GM18520 (cell line): ENCODE data around the gene FEN1.

Experiments
- ATAC-seq: cut with Tn5 transposase; IDR thresholded peaks from one replicate; pipeline ENCODE4 v1.9.1; 2021; ENCODE audit not compliant: unreplicated experiment

FEN1 gene

GRCh38 chr11:61838921-61839320, 46.2 kb downstream of the FEN1 start:
- no peak for ATAC-seq

GRCh38 chr11:61839742-61840141, 47.0 kb downstream of the FEN1 start:
- ATAC-seq: no peak

GRCh38 chr11:61840371-61840770, 47.7 kb downstream of the FEN1 start:
- ATAC-seq: no peak

DNA sequence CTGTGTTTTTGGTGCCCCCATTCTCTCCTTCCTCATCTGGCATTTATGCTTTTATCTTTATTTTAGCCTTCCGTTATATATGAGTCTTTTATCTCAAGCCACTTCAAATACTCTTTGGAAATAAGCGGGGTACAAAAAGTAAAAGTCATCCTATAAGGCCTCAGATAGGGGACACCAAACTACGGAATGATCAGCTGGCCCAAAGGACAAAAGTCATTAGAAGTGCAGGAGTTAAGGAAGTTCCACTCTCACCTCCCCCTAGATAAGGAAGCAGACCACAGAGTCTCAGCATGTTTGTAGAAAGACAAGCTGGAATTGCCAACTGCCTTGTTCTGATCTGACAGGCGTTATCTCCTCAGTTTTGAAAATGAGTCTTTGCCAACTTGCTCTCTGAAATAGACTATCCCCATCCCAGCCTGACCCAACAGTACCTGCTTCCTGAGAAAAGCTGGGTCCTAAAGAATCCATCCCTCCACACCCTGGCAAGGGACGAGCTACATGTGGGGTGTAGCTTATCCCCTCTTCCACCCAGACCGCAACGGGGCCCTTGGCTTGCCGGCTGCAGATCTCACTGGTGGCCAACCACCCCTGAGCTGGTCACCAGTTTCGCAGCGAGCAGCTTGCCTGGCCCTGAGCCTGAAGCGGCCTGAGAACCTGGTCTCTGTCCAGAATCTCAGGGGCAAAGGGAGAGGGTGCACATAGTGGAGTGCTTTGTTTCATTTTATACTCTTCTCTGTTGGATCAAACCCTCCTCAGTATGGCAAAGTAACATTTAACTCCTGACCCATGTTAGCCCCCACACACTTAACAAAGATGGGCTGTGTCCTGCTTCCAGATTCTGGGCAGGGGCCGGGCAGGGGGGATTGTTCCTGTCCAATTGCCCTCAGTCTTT, 49.2 kb downstream of the FEN1 start:
- ATAC-seq: no peak

- ATAC-seq: no peak
Observed at GRCh38 chr11:61842528-61842820, 49.8 kb downstream of the FEN1 start.

GRCh38 chr11:61844909-61845565, 52.3 kb downstream of the FEN1 start:
- ATAC-seq: no peak

GRCh38 chr11:61846362-61847020, 53.8 kb downstream of the FEN1 start:
- ATAC-seq: no peak
